SU-DHL-6 (cell line): Measurements from ENCODE around the gene CECR2.

Experiments
- H2AFZ ChIP-seq: fragments of 200-600 bp; sonication (generic); 2 replicates; pipeline ENCODE4 v1.6.1; 2014; ENCODE audit warnings: low read depth, mild to moderate bottlenecking, moderate library complexity, mixed read lengths, antibody characterized with exemption, low read length; ENCODE audit not compliant: severe bottlenecking
- H3F3A ChIP-seq: fragments of 200-600 bp; shearing (Covaris generic); 2 replicates; pipeline ENCODE4 v1.6.0; 2016; ENCODE audit warnings: antibody characterized with exemption, mild to moderate bottlenecking; ENCODE audit not compliant: insufficient read depth
- H3K27ac ChIP-seq: fragments of 200-600 bp; sonication (generic); 2 replicates; pipeline ENCODE4 v1.5.1; 2016; ENCODE audit warnings: low read depth, mild to moderate bottlenecking, low read length, moderate library complexity, mixed read lengths
- H3K27me3 ChIP-seq: fragments of 200-600 bp; sonication (generic), shearing (Covaris generic); 2 replicates; pipeline ENCODE4 v1.6.0; 2014; ENCODE audit warnings: mild to moderate bottlenecking, low read length
- H3K36me3 ChIP-seq: fragments of 200-600 bp; sonication (generic); 2 replicates; pipeline ENCODE4 v1.6.1; 2014; ENCODE audit warnings: mild to moderate bottlenecking, low read length, mixed read lengths
- H3K4me2 ChIP-seq: fragments of 300-600, 200-600 bp; shearing (Covaris generic), sonication (generic); 2 replicates; pipeline ENCODE4 v1.6.0; 2014; ENCODE audit warnings: low read length, low read depth, mild to moderate bottlenecking; ENCODE audit not compliant: poor library complexity, severe bottlenecking
- H3K4me3 ChIP-seq: fragments of 200-600 bp; sonication (generic); 2 replicates; pipeline ENCODE4 v1.5.1; 2014; ENCODE audit warnings: antibody characterized with exemption, low read length, mild to moderate bottlenecking, mixed read lengths; ENCODE audit not compliant: insufficient read depth, poor library complexity, severe bottlenecking
- H3K79me2 ChIP-seq: fragments of 200-600 bp; sonication (generic); 2 replicates; pipeline ENCODE4 v1.6.1; 2014; ENCODE audit warnings: mild to moderate bottlenecking, low read length, moderate library complexity; ENCODE audit not compliant: insufficient read depth
- H3K9ac ChIP-seq: fragments of 200-600 bp; sonication (generic); 2 replicates; pipeline ENCODE4 v1.7.0; 2014; ENCODE audit warnings: mild to moderate bottlenecking, low read length
- H3K9me2 ChIP-seq: fragments of 200-600 bp; sonication (generic); replicated peaks from 2 replicates; pipeline ENCODE4 v1.6.1; 2014; ENCODE audit warnings: low read length; ENCODE audit not compliant: insufficient read depth
- H3K9me3 ChIP-seq: fragments of 200-600 bp; sonication (generic); 2 replicates; pipeline ENCODE4 v1.6.1; 2014; ENCODE audit warnings: low read length, mixed read lengths; ENCODE audit not compliant: insufficient read depth
- H4K20me1 ChIP-seq: fragments of 200-600 bp; sonication (generic); 2 replicates; pipeline ENCODE4 v1.6.1; 2014; ENCODE audit warnings: low read depth, mild to moderate bottlenecking, antibody characterized with exemption, low read length, moderate library complexity, mixed read lengths
- EZH2phosphoT487 ChIP-seq: fragments of 200-600 bp; sonication (generic), shearing (Covaris generic); conservative IDR thresholded peaks from 2 replicates; pipeline ENCODE4 v1.6.1; 2018; ENCODE audit warnings: mild to moderate bottlenecking, antibody characterized with exemption, low read length, moderate library complexity, mixed read lengths
- TF ChIP-seq, protein P1 (sequence below): fragments of 200-600 bp; sonication (generic); IDR thresholded peaks from one replicate; pipeline ENCODE4 v1.5.1; 2017; ENCODE audit warnings: antibody characterized with exemption, mild to moderate bottlenecking, low read length, moderate library complexity; ENCODE audit not compliant: insufficient read depth, poor library complexity, severe bottlenecking

The CECR2 gene

DNA sequence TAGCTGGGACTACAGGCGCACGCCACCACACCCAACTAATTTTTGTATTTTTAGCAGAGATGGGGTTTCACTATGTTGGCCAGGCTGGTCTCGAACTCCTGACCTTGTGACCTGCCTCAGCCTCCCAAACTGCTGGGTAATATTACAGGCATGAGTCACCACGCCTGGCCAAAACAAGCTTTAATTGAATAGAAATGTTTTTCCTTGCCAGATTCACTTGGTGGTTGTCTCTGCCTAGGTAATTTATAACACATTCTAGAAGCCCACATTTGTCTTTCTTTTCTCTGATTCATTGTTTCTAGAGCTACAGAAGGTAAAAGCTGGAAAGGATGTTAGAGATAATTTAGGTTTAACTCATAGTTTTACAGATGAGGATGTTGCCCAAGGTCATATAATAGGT lies 41.3 kb downstream of the CECR2 start:
- Histone ChIP-seq H3K4me3 (no peak overlapping the region), H3K9ac (no peak overlapping the region), H3K36me3 (no peaks in the 10 kb centered on the region), H3K9me3 (no peaks in the 10 kb centered on the region), H3K27me3 (no peaks in the 10 kb centered on the region), H3K27ac (no peak overlapping the region), H2AFZ (no peak overlapping the region), H3K4me2 (no peak overlapping the region), H4K20me1 (no peaks in the 10 kb centered on the region), H3K9me2 (no peaks in the 10 kb centered on the region), H3F3A (no peaks in the 10 kb centered on the region), H3K79me2 (no peaks in the 10 kb centered on the region)
- TF ChIP-seq, protein P1, sequence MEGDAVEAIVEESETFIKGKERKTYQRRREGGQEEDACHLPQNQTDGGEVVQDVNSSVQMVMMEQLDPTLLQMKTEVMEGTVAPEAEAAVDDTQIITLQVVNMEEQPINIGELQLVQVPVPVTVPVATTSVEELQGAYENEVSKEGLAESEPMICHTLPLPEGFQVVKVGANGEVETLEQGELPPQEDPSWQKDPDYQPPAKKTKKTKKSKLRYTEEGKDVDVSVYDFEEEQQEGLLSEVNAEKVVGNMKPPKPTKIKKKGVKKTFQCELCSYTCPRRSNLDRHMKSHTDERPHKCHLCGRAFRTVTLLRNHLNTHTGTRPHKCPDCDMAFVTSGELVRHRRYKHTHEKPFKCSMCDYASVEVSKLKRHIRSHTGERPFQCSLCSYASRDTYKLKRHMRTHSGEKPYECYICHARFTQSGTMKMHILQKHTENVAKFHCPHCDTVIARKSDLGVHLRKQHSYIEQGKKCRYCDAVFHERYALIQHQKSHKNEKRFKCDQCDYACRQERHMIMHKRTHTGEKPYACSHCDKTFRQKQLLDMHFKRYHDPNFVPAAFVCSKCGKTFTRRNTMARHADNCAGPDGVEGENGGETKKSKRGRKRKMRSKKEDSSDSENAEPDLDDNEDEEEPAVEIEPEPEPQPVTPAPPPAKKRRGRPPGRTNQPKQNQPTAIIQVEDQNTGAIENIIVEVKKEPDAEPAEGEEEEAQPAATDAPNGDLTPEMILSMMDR: no peak
- no peak for TF ChIP-seq EZH2phosphoT487

- Histone ChIP-seq H3K27ac (no peak overlapping the region), H2AFZ (no peak overlapping the region), H3K4me2 (no peak overlapping the region)
Measured at GRCh38 chr22:17411213-17411612, 42.0 kb downstream of the CECR2 start.

DNA sequence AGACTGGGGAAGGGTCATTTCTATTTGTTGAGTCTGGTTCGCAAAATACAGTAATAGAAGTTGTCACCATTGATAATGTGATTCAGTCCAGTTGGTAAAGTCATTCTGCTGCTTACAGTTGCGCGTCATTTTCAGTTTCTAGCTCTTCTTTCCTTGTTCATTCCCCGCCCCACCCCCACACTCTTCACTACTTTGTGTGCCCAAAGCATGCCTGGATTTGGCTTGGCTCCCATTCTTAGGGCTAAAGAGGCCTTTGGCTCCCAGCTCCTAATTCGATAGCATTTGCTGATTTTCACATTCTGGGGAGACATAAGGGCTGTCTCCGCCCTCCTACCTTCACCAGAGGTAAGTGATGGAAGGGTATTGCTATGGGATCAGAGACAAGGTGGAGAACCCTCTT lies 43.0 kb downstream of the CECR2 start:
- Histone ChIP-seq H3K79me2 (no peaks in the 10 kb centered on the region), H3K27ac (no peak overlapping the region), H3K9ac (no peak overlapping the region), H3K9me2 (no peaks in the 10 kb centered on the region), H3K9me3 (no peaks in the 10 kb centered on the region), H3K36me3 (no peaks in the 10 kb centered on the region), H3K4me3 (no peak overlapping the region), H3K27me3 (no peaks in the 10 kb centered on the region), H3K4me2 (no peak overlapping the region), H4K20me1 (no peaks in the 10 kb centered on the region), H3F3A (no peaks in the 10 kb centered on the region), H2AFZ (no peak overlapping the region)
- no peak for TF ChIP-seq EZH2phosphoT487
- TF ChIP-seq, protein P1: no peak

More at GRCh38 chr22:17411213-17411612, 42.0 kb downstream of the CECR2 start:
- H3F3A ChIP-seq: no peaks in the 10 kb centered on the region
- no peaks in the 10 kb centered on the region for H3K79me2 ChIP-seq
- no peak overlapping the region for H3K9ac ChIP-seq
- H3K27me3 ChIP-seq: no peaks in the 10 kb centered on the region
- no peak overlapping the region for H3K4me3 ChIP-seq
- no peaks in the 10 kb centered on the region for H4K20me1 ChIP-seq
- TF ChIP-seq EZH2phosphoT487: no peak
- H3K9me3 ChIP-seq: no peaks in the 10 kb centered on the region
- H3K36me3 ChIP-seq: no peaks in the 10 kb centered on the region
- no peaks in the 10 kb centered on the region for H3K9me2 ChIP-seq

DNA sequence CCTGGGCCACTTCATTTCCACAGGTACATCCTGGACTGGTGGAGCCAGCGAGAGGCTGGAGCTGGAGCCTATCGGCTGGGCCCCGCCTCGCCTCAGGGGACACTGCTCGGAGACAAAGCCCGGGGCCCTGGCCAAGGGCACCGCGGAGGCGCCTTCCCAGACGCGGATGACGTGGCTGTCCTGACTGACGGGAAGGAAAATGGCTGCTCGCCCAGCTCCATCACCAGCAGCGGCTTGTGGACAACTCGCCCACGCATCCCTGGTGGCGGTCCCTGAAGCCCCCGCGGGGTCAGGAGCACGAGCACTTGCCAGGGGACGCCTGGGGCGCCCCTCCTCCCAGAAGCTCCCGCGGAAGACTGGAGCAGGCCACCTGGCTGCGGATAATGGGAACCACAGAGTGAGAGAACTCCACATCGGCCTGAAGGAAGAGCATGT lies 49.6 kb downstream of the CECR2 start:
- Histone ChIP-seq H3K9ac (no peak overlapping the region), H3K79me2 (no peaks in the 10 kb centered on the region), H3K27me3 (no peaks in the 10 kb centered on the region), H2AFZ (no peak overlapping the region), H3K9me3 (no peaks in the 10 kb centered on the region), H3F3A (no peaks in the 10 kb centered on the region), H3K9me2 (no peaks in the 10 kb centered on the region), H3K36me3 (no peaks in the 10 kb centered on the region), H3K27ac (no peak overlapping the region), H4K20me1 (no peaks in the 10 kb centered on the region), H3K4me3 (no peak overlapping the region), H3K4me2 (no peak overlapping the region)
- TF ChIP-seq, protein P1: no peak
- TF ChIP-seq EZH2phosphoT487: no peak
